ENCODE results near the gene ALK.

Gene ALK

GRCh38 chr2:29202819-29203495 lies 718.4 kb downstream of the ALK start:
- H3K27ac ChIP-seq, result no peak overlapping the region
- TF ChIP-seq CTCF (conservative IDR thresholded peaks at IDR 0.05), result no peak

DNA sequence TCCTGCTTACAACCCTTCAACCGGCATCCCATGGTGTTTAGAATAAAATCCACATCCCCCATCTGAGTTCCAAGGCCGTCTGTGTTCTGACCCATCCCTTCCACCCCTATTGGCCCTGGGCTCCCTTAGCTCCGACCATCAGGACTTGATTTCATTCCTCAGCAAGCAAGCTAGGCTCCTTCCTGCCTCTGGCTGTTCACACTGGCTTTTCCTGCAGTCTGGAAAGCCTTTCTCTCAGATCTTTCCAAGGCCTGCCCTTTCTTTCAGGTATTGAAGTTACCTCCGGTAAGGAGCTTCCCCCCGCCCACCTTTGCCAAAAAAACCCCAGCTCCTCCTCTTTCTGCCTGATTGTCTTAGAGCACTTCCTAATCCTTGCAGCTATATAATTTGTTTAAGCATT lies 719.4 kb downstream of the ALK start:
- H3K27ac ChIP-seq, result no peak overlapping the region; the same call in 1 of the 2 replicates
- TF ChIP-seq CTCF (conservative IDR thresholded peaks at IDR 0.05), result no peak

DNA sequence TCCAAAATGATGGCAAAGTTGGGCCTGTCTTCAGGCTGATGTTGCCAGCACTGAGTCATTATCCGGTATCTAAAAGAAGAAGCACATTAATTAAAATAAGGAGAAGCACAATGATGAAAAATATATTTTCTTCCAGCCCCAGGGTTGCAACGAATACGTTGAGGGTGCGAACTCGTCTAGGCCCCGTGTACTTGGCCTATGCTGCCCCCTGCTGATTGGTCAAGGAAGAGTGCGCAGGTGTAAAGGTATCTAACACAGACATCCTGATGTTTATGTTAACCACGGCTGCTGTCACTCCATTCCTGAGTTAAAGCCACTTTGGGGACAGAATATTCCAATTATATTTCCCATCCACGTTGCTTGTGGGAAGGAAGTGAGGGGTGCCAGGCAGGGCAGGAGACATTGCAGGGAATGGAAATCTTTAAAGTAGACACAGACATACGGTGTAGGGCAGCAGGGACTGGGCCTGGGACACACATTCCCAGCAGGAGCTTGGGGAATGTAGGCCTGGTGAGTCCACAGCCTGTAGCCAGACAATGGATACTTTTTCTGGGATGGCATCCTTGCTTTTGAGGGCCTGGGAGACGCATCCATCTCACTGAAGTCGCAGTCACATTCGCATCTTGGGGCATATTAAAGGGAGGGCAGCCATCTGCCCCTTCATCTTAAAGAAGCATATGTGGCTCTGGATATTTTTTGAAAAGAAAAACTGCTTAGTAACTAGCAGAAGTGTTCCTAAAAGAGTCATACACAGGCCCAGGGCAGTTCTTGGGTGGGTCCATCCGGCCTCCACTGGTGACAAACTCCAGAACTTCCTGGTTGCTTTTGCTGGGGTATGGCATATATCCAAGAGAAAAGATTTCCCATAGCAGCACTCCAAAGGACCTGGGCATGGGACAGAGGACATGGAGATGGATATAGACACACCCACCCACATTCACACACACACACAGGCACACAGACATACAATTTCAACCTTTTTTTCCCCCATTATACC lies 724.3 kb downstream of the ALK start:
- H3K27ac ChIP-seq, result no peak overlapping the region
- peak; percentile 89 for TF ChIP-seq CTCF (conservative IDR thresholded peaks at IDR 0.05)

- no peak overlapping the region for H3K27ac ChIP-seq
- no peak for TF ChIP-seq CTCF (conservative IDR thresholded peaks at IDR 0.05)
Observed at GRCh38 chr2:29195796-29196195, 725.6 kb downstream of the ALK start.

GRCh38 chr2:29193681-29194080 lies 727.7 kb downstream of the ALK start:
- TF ChIP-seq CTCF (conservative IDR thresholded peaks at IDR 0.05), result no peak
- no peak overlapping the region for H3K27ac ChIP-seq

DNA sequence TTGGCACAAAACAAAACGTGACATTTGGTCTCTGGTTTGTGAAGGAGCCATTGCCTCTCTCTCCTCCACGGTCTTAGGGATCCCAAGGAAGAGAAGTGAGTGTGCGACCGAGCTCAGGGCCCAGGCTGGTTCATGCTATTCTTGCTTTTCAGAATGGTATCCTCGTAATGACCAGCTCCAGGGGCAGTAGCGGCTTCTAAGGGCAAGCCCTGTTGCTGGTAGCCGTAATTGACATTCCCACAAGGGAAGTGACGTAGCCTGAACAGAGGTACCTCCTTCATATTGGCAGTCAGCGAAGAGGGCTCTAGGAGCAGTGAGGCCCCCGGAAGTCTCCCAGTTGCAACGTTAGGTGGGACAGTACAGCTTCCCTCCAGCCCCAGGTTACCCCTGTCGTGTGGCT lies 728.3 kb downstream of the ALK start:
- TF ChIP-seq CTCF (conservative IDR thresholded peaks at IDR 0.05), result no peak
- H3K27ac ChIP-seq, result no peak overlapping the region

- no peak for TF ChIP-seq CTCF (conservative IDR thresholded peaks at IDR 0.05)
- no peak overlapping the region for H3K27ac ChIP-seq
Observed at GRCh38 chr2:29192526-29192925, 728.9 kb downstream of the ALK start.
